HepG2 (cell line): ENCODE data around the gene TUBA4B. TPM values are rescaled to one million over a fixed set of nuclear protein-coding genes. Genes with fewer than 3 reads are reported as not detected.

Source experiments
- DRAP1 ChIP-seq: IDR thresholded peaks from 2 replicates; pipeline ENCODE4 v1.6.1; 2016; ENCODE audit warnings: missing genetic modification reagents, missing compliant biosample characterization
- HBP1 ChIP-seq: IDR thresholded peaks from 2 replicates; pipeline ENCODE4 v1.6.1; 2016; ENCODE audit warnings: low read depth, control low read depth
- KLF12 ChIP-seq: sonication (generic); formaldehyde crosslinking; IDR thresholded peaks from 2 replicates; pipeline ENCODE4 v1.4.0; 2020; ENCODE audit warnings: missing genetic modification reagents, borderline replicate concordance
- KMT2A ChIP-seq: sonication (generic); formaldehyde crosslinking; IDR thresholded peaks from 2 replicates; pipeline ENCODE4 v1.4.0; 2020; ENCODE audit warnings: missing genetic modification reagents
- LBX2 ChIP-seq: sonication (generic); formaldehyde crosslinking; IDR thresholded peaks from 2 replicates; pipeline ENCODE4 v1.5.0; 2020; ENCODE audit warnings: missing genetic modification reagents, mild to moderate bottlenecking, borderline replicate concordance
- MATR3 ChIP-seq: sonication (generic); formaldehyde crosslinking; IDR thresholded peaks from 2 replicates; pipeline ENCODE4 v1.4.0; 2020; ENCODE audit warnings: missing genetic modification reagents
- MLX ChIP-seq: IDR thresholded peaks from 2 replicates; pipeline ENCODE4 v1.6.1; 2016
- MTF2 ChIP-seq: sonication (generic); formaldehyde crosslinking; IDR thresholded peaks from 2 replicates; pipeline ENCODE4 v1.5.0; 2020; ENCODE audit warnings: missing genetic modification reagents, borderline replicate concordance
- SNAPC4 ChIP-seq: sonication (generic); formaldehyde crosslinking; IDR thresholded peaks from 2 replicates; pipeline ENCODE4 v1.4.0; 2020; ENCODE audit warnings: mild to moderate bottlenecking, missing genetic modification reagents
- TEAD3 ChIP-seq: optimal IDR thresholded peaks from 2 replicates; pipeline ENCODE3; 2016; ENCODE audit warnings: borderline replicate concordance
- ZHX2 ChIP-seq, 2 experiments: sonication (generic) in 1 of 2; formaldehyde crosslinking in 1 of 2; IDR thresholded peaks; 2 replicates each; pipeline versions ENCODE4 v1.6.1 to v1.9.0; 2014 to 2022; ENCODE audit warnings: antibody characterized with exemption in 1 of 2, borderline replicate concordance in 1 of 2, inconsistent platforms in 1 of 2, low read depth in 1 of 2, missing genetic modification reagents in 1 of 2
- ZKSCAN5 ChIP-seq: sonication (generic); formaldehyde crosslinking; IDR thresholded peaks from 2 replicates; pipeline ENCODE4 v1.5.1; 2020; ENCODE audit warnings: mild to moderate bottlenecking, missing genetic modification reagents
- polyA plus RNA-seq, 8 experiments: library from polyadenylated mRNA; depleted of rRNA in 3 of 8; stranded (reverse) in 7 of 8; unstranded in 1 of 8; fragments of >200 nt; fragmentation: Illumina TruSeq in 4 of 8; extraction: Trizol in 4 of 8; gene quantifications; 2 replicates each; pipeline versions ENCODE4 v1.2.1 to v1.2.3, GENCODE V29; 2011 to 2016; ENCODE audit warnings: low read depth in 4 of 8, missing spikeins in 1 of 8, mixed read lengths in 1 of 8; ENCODE audit not compliant: insufficient read depth in 1 of 8
- total RNA-seq, 5 experiments: library from RNA; depleted of rRNA; stranded (reverse); fragments of >200 nt; fragmentation: Illumina TruSeq; extraction: Trizol; gene quantifications; 2 replicates each; pipeline ENCODE4 v1.2.3, GENCODE V29; 2016; ENCODE audit warnings: low read depth in 1 of 5

Gene TUBA4B
- total and polyA plus RNA-seq, 2 of the 13 experiments (the other 11 are each of a cell fraction or from before 2014, with no cell fraction given), result 0.18 to 0.22 TPM

GRCh38 chr2:219277703-219278654 lies 24.9 kb downstream of the TUBA4B start (continued):
- peak; percentile 33; the same call in 1 of the 2 replicates for TF ChIP-seq ZHX2 (IDR thresholded peaks at IDR 0.05; ENCODE audit: low read depth)
- TF ChIP-seq ZHX2 (CRISPR knock-in tag; IDR thresholded peaks at IDR 0.05; ENCODE audit: borderline replicate concordance), result no peak
- TF ChIP-seq HBP1 (CRISPR knock-in tag), result 0 out of 2 replicates have a peak, but pooled peaks have one; percentile 47
- no peak for TF ChIP-seq ZKSCAN5 (CRISPR knock-in tag)
- TF ChIP-seq MATR3 (CRISPR knock-in tag), result no peak
- peak; percentile 35; the same call in 1 of the 2 replicates for TF ChIP-seq DRAP1
- TF ChIP-seq KLF12, result no peak
- TF ChIP-seq MLX, result 0 out of 2 replicates have a peak, but pooled peaks have one; percentile 27
- no peak for TF ChIP-seq MTF2 (CRISPR knock-in tag)
- TF ChIP-seq TEAD3, result peak; percentile 88
- no peak for TF ChIP-seq SNAPC4 (CRISPR knock-in tag)
- TF ChIP-seq LBX2 (CRISPR knock-in tag), result no peak
- peak; percentile 57; the same call in 1 of the 2 replicates for TF ChIP-seq KMT2A
